ENCODE results near the gene PC.

The PC gene

DNA sequence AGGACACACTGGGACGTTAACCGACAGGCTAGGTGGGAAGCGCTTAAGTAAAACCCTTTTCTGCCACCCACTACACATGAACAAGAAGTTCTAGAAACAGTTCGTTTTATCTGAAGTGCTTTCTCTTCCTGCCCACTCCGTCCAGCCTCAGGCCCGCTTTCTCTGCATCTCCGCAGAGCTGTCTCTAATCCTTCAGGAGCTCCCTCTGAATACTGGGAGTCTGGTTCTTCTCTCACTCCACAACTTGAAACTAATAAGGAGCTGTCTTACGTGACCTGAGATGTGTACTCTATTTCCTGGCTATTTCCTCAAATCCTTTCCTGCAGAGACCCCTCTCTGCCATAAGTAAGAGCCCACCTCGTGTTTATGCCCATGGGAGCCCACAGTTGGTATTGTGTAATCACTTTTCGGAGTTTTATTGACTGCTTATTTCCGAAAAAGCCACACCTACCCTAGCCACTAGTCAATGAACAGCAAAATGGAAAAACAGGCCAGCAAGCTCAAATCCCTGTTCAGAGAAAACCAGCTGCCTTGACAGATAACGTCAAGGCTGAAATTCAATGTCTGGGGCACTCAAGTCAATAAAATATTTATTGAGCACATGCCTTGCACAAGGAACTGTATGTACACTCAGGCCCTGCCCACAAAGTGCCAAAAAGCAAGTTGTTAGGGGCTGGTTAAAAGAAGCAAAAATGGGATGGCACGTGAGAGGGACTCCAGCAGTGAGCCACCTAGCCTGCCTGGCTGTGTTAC lies 4.9 kb downstream of the PC start:
- no peak for DNase-seq (ENCODE audit: low read depth)

DNA sequence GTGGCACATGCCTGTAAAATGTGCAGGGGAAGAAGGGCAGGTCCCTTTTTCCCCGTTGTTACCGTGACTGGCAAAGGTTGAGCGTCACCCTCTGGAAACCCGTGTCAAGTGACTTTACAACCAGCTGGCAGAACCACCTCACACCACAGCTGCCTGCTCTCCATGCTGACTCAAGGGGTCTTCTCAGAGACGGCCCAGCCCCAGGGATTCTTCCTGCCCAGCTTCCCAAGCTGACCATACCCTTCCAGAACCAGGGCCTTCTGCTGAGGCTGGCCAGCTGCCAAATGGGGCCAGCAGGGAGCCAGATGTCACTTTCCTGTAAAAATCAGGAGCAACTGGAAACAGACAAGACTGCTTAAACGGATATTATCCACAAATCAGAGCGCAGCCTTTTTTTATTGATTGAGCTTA lies 6.3 kb downstream of the PC start:
- peak; percentile 39 for DNase-seq (ENCODE audit: low read depth)

DNA sequence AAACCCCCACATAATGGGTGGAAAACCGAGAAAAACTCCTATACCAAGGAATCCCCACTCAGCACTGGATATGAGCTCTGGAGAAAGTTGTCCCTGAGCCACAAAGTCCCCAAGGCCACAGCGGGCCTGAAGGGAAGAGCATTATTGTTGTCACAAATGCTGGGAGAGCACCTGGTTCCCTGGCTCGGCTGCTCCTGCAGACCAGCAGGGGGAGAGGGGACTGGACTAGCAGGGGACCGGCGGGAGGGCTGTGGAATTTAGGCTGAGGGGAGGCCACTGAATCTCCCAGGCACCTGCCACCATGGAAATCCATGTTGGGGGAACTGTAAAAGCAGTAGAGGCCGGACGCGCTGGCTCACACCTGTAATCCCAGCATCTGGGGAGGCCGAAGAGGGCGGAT lies 7.0 kb downstream of the PC start:
- no peak for DNase-seq (ENCODE audit: low read depth)

DNA sequence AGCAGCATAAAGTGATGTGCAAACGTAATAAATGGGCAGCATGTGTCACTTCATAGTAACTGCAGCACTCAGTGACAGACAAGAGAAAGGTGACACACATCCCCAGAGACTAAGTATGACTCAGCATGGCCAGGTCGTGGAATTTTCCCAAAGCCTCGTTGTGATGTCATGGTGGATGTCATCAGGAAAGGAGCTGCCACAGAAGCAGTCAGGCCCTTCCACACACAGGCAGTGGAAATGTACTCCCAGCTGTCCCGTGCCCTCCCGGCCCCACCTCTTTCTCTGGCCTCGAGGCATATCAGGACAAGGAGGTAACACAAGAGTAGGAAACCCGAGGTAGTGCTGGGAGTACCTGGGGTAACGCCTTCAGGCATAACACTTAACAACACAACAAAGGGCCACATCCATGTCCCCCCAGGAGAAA lies 8.1 kb downstream of the PC start:
- peak; percentile 59 for DNase-seq (ENCODE audit: low read depth)

DNA sequence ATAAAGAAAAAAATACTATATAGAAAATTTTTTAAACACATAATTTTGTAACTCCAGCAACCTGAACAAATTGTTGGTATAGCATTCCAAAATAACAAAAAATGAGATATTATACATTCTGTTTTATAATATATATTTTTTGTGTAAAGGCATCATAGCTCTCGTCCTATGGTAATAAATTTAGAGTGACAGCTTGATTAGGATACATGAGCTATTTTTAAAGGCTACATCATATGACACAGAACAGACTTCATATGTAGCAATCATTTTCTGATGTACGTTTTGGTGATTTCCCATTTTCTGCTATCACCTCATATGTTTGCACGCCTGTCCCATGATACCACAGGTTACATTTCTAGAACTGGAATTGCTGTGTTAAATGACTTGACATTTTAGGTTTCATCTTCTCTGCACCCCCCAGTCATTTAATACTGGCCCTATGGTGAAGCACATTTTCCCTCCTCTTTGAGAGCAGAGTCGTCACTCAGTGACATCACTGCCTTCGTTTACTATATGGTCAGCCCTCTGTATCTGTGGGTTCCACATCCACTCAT lies 19.5 kb downstream of the PC start:
- no peak for DNase-seq (ENCODE audit: low read depth)

DNA sequence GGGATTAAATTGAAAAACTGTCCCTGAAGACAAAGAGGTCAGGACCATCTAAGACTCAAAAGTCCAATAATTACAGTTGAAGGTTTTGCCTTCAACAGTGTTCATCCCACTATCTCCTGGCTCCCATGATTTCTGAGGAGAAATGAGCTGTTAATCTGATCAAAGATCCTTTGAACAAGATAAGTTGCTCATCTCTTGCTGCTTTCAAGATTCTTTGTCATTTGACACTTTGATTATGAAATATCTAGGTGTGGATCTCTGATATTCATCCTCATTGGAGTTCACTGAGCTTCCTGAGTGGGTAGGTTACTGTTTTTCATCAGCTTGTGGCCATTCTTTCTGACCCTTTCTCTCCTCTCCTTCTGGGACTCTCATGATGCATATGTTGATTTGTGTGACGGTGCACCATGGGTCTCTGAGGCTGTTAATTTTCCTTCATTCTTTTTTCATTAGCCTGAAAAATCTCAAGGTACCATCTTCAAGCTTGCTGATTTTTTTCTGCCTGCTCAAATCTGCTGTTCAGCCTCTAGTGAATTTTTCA lies 20.9 kb downstream of the PC start:
- no peak for DNase-seq (ENCODE audit: low read depth)

DNA sequence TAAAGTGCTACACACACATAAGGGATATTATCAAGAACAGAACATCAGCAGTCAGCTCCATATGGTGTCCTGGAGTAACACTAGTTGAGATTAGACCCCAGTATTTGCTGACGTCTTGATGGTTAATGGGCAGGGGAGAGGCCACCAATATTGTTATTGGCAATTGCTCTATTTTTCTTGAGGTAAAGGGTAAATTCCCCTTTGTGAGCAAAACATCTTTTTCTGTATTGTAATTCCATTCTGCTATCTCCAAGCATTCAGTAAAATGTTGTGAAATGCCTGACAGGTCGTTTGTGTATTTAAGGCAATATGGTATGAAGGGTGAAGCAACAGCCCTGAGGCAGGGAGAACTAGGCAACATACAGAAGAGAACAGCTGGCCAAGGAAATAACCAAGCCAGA lies 21.9 kb downstream of the PC start:
- peak; percentile 96 for DNase-seq (ENCODE audit: low read depth)

DNA sequence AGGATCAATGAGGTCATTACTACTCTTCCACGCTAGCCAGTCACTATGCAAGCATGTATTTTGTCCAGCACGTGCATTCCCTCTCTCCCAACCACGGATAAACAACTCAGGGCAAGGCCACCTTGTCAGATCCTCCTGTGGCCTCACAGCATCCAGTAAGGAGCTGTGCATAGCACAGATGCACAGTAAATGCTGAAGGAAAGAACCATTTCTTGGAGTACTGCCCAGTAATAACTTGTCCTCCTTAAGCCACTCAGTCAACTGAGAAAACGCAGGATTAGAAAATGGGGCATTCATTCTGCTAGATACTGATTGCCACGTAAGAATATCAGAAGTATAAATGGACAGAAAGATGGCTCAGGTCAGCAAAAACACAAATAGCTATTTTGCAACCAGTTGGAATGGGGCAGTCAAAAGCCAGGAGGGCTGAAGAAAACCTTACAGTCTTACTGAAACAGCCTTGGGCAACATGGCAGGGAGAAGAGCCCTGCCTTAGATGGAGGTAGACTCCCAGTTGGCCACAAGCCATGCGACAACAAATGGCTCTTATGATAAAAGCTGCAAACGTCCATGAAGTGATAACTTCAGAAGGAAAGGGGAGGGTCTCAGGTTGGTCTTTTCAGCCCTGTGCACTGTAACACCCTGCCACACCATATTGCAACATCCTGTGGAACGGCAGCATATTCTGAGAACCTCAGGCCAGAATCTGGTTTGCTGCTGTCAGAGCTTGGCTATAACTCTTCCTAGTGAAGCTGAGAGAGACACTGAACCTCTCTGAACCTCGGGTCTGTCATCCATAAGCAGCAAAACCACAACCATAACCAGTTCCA lies 23.0 kb downstream of the PC start:
- peak; percentile 80 for DNase-seq (ENCODE audit: low read depth)

DNA sequence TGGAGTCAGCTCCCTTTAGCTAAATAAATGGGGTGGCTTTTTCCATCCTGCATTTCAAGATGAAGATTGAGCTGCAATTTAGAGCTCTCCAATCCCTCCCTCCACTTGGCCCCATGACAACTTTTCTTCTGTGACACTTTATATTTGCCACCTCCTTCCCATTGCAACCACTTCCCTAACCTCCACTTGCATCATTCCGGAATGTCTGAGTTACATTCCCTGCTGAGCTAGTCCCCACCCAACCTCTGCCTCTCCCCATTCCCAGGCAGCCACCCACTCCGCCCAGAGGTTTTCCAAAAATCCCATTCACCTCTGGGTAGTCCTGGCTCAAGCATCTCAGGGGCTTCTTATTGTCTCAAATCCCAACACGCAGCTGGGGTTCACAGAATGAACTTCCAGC lies 24.7 kb downstream of the PC start:
- peak; percentile 24 for DNase-seq (ENCODE audit: low read depth)

DNA sequence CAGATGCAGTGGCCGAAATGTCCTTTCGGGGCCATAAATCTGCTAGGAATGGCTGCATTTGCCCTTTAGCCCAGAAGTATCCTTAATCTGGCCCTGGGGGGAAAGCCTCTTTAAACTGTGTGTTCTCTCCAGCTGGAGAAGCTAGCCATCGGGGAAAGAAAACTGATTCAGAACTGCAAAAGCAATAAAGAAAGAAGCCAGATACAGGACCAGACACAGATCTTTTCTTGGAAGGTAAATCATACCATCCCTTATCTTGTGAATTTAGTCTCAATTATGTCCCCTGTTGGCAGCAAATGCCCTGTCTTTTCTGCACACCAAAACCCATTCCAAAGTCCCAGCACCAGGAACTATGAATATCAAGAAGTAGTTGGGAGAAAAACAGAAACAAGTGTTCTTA lies 25.6 kb downstream of the PC start:
- no peak for DNase-seq (ENCODE audit: low read depth)

DNA sequence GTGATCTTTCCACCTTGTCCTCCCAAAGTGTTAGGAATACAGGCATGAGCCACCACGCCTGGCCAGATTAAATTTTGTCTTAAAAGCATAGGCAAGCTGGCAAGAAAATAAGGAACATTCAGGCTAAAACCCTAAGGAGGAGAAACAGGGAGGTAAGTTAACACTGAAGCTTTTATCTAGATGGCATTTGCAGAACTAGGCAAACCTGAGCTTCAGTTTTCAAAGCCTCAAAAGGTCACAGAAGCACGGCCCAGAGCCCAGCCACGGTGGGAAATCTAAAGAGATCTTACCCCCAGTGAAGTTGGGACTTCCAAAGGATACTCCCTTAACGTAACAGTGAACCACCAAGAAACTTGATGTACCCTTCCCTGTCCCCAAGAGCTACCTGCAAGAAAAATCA lies 28.4 kb downstream of the PC start:
- DNase-seq (ENCODE audit: low read depth): no peak

DNA sequence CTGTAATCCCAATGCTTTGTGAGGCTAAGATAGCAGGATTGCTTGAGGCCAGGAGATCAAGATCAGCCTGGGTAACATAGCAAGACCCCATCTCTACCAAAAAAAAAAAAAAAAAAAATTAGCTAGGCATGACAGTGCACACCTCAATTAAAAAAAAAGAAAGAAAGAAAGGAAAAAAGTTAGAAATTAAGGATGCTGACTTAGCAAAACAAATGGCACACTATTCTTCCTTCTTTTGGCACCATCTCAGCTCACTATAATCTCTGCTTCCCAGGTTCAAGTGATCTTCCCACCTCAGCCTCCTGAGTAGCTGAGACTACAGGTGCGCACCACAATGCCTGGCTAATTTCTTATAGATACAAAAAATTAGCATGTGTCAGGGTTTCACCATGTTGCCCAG lies 33.9 kb downstream of the PC start:
- no peak for DNase-seq (ENCODE audit: low read depth)

DNA sequence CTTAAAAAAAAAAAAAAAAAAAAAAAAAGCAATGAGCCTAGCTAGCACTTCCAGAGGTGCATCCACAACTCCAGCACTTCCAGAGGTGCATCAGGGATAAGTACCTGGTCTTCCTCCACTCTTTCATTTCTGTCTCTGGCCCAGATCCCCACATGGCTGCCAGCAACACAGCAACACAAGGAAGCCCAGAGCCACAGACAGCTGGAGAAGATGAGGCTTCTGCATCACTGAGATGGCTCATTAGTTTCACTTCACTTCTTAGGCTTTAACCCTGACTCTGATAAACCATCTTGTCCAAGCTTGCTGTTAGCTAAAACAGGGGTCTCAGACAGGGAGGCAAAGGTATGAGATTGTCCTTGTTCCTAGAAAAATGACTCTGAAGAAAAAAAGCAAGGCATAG lies 35.6 kb downstream of the PC start:
- DNase-seq (ENCODE audit: low read depth): no peak

DNA sequence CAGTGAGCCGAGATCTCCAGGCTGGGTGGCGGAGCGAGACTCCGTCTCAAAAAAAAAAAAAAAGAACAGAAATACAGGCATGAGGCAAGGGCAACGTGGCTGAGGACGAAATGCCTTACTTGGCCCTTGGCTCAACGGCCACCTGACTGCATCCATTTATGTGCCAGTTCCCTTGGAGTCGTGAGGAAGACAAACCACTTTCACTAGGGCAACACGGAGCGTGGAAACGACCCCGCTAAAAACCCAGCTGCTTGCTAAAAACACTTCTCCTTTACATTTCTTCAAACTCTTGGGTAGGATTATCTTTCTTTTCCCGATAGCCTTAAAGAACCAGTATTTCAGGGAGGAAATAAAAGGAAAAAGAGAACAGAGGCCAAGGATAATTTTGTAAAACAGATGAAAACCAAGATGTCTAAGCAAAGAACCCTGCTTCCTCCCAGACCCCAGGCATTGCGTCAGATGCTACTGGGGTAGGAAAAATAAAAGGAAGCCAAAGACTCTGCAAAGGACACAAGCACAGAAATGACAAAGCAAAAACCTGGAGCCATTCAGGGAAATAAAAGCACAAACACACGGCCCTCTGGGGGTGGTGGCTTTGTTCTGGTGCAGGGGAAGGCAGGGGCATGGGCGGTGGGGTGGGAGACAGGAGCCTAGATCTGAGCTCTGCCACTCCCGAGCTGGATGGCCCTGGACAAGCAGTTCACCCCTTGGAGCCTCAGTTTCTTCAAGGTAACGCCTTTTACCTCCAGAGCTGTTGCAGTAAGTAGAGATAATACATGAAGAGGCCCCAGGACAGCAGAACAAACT lies 37.0 kb downstream of the PC start:
- DNase-seq (ENCODE audit: low read depth): no peak

DNA sequence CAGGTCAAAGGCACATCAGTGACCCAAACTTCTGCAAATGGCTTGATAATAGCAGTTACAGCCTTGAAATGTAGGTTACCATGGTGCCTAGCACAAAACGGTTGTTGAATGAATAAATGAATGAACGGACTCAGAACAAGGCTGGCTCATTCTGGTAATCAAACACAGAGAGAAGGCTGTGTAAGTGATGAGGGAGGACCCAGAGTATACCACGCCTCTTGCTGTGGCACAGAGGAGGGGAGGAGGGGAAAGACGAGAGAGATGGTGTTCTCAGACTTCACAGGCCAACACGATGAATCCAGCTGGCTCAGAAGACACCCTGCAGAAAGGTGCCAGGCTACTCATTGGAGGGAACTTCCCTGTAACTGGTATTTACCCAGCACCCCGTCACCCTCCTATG lies 38.3 kb downstream of the PC start:
- DNase-seq (ENCODE audit: low read depth): peak; percentile 50

DNA sequence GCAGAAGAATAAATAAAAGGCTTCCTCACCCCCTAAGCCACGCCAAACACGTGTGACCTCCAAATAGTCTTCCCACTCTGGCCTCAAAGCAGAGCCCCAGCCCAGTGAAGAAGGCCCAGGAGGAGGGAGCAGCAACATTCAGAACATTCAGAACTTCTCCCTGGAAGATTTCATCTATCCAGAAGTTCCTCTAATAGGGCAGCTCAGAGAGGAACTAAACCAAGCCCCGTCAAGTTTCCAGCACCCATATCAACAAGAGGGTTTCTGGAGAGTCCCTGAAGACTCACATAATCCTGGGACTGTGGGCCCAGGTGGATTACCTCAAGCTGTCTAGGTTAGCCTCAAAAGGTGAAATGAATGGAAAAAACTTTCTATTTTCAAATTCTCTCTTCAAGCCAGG lies 39.4 kb downstream of the PC start:
- no peak for DNase-seq (ENCODE audit: low read depth)

DNA sequence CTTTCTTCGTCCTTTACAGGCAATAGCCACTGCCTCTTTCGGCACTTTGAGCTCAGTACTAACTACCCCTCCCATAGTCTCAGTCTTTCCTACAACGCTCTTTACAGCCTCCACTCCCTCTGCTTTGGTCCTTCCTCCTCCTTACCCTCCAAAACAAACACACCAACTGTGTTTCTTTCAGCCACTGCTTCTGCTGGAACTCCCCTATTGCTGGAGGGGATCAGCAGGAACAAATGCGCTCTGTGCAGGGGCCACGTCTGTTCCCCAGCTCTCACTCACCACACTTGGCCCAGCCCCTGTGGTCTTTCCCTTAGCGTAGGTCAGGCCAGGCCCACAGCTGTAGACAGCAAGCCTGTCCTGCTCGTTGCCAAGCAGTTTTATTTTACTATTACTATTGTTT lies 42.3 kb downstream of the PC start:
- DNase-seq (ENCODE audit: low read depth): no peak

DNA sequence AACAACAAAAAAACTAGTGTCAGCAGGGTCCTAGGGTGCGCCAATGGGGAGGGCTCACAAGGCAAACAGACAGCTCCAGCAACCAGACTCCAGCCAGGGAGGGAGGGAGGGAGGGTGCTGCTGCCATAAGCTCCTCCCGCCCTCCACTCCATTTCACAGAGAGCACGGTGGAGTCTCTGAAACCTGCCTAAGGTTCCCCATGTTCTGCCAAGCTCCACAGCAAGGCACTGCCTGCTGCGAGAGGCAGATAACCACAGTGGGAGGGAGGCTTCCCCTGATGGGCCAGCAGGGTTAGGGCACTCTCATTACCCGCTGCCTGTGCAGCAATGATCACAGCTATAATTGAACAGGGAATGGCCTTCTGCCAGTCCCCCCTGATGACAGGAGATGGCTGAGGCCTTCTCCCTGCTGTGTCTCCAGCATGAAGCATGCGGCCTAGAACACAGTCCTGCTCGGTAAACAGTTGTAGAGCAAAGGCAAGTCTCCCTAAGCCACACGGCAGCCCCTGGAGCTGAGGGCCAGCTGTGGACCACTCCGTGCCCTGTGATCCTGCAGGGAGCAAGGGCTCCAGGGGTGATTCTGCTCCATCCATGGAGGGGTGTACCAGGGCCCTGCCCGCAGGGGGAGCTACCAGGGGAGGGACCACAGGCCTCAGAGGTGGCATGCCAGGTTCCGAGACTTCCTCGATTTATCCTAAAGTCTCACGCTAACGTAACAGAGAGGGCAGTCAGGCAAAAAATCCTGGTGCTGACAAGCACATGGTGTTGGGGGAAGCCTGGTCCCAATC lies 42.9 kb downstream of the PC start:
- DNase-seq (ENCODE audit: low read depth): no peak

DNA sequence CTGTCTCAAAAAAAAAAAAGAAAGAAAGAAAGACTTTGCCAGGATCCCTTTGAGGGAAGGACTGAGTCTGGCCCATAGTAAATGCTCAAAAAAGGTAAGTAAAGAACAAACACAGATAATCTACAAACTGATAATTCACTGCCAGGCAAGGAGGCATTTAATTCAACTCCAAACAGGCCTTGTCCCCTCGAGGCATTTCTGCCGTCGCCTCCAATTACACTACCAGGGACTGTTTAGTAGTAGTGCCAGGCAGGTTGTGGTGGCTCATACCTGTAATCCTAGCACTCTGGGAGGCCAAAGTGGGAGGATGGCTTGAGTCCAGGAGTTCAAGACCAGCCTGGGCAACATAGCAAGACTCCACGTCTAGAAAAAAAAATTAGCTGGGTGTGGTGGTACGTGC lies 43.7 kb downstream of the PC start:
- DNase-seq (ENCODE audit: low read depth): no peak

DNA sequence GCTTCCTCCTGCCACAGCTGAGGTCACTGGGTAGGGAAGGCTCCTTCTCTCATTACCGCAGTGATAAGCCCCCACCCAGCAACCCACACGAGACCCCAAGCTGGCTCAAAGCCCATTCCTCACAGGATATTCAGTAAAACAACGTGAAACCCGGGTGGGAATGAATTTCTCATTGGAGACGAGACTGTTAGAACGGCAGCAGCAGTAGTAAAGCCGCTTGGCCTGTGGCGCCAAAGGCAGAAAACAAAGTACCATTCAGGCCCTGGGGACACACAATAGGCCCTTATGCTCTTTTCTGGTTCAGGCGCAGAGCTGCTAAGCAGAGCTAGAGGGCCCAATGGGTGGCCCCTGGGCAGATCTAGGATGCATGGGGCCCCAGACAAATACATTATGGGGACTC lies 45.3 kb downstream of the PC start:
- DNase-seq (ENCODE audit: low read depth): no peak

DNA sequence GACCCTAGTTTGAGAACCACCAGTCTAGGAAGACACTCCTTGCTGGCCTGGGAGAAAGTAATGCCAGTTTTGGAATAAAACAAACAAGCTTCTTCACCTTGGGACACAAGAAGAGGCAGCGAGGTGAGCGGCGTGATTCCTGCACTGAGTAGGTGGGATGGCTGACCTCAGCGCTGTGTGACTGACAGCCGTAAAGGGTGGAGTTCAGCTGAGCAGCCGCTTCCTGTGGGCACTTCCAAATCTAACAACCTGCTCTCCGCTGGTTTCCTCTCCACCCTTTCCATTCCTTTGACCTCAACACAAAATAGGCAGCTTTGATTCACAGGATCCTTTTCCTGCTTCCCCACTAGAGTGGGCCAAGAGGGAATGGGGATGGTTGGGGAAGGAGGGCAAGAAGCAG lies 45.8 kb downstream of the PC start:
- no peak for DNase-seq (ENCODE audit: low read depth)

Measured in fibroblast of gingiva (primary cell).